NCI-H748 (cell line): ENCODE results near the gene HNRNPC.
"Not testable (repeated sequence)": the region's sequence is repeated elsewhere in the genome, so short reads cannot be mapped to it uniquely, and the experiment has no call there.

ENCODE experiments used
- DNase-seq: peaks from one replicate; lab custom pipeline; 2025; ENCODE audit not compliant: unreplicated experiment; lab: John Stamatoyannopoulos, UW

The HNRNPC gene

DNA sequence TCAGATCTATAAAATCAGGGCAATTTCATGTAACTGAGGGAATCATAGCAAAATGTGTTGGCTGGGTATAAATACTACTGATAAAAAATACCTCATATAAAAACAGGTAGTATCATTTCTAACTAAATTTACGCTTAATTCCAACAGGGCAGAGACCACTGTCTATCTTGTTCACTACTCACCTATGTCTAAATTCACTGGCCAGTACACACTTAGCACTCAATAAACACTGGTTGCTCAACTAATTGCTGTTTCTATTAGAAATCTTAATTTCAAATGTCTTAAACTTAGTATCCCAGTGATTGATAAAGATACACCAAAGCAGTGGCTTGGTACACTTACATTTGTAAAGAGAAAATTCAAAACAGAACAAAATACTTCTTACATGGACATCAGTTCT, 55.6 kb downstream of the HNRNPC start:
- DNase-seq: no peak

- DNase-seq: not testable (repeated sequence)
Observed at GRCh38 chr14:21212824-21213223, 56.4 kb downstream of the HNRNPC start.

DNA sequence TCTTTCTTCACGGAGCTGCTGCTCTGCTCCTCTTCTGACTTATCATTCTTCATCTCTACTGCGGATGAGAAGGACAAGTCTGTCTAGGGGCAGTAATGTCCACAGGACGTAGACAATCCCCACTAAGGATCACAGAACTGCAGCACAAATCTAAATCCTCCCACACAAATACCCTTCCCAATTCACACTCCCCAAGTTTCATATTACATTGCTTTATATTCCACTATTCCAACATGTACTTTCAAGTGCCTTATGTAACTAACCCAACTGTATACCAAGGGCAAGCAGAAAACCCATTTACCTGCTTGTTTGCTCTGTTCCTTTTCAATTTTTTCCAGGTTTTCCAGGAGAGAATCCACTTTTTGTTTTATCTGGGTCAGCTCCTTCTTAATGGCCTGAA, 57.7 kb downstream of the HNRNPC start:
- DNase-seq: no peak

GRCh38 chr14:21210023-21210422, 59.2 kb downstream of the HNRNPC start:
- no peak for DNase-seq

GRCh38 chr14:21209185-21209584, 60.1 kb downstream of the HNRNPC start:
- DNase-seq: no peak

- no peak for DNase-seq
Observed at GRCh38 chr14:21208554-21208953, 60.7 kb downstream of the HNRNPC start.

- no peak for DNase-seq
Observed at GRCh38 chr14:21206753-21207684, 62.2 kb downstream of the HNRNPC start.

DNA sequence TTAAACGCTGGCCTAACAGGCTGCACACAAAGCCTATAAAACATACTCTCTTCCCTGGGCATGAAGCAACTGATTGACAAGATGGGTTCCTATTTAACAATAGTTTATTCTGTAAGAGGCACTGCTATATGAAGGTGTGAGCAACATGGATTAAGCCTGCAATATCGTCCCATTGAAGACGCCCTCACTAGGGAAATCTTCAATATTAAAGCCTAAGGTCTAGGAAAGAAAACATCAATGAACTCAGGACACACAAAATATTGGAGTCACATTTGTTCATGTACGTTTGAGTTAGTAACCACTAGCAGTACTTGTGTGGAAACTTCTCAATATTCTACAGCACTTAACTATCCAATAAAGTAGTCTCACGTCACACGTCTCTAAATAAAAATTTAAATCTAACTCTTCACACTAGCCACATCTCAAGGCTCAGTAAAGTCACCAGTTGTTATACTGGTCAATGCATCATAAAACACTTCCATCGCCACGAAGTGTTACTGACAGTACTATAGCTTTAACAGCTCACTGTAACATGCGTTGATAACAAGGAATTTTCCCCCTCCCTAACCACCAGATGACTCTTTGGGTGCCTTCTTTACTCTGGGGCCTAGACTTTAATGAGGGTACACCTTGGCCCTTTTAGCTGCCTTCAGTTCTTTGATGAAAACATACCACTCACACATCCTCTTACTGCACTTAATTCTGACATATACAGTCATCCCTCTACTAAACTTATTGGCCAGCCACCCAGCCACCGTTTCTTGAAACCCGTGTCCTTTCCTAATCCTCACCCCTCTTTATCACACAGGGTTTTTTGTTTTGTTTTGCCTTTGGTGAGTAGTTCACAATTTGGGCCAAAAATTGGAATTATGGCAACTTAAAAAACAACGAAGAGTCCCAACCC, 63.3 kb downstream of the HNRNPC start:
- no peak for DNase-seq

- DNase-seq: no peak
Observed at GRCh38 chr14:21205026-21205677, 64.1 kb downstream of the HNRNPC start.

DNA sequence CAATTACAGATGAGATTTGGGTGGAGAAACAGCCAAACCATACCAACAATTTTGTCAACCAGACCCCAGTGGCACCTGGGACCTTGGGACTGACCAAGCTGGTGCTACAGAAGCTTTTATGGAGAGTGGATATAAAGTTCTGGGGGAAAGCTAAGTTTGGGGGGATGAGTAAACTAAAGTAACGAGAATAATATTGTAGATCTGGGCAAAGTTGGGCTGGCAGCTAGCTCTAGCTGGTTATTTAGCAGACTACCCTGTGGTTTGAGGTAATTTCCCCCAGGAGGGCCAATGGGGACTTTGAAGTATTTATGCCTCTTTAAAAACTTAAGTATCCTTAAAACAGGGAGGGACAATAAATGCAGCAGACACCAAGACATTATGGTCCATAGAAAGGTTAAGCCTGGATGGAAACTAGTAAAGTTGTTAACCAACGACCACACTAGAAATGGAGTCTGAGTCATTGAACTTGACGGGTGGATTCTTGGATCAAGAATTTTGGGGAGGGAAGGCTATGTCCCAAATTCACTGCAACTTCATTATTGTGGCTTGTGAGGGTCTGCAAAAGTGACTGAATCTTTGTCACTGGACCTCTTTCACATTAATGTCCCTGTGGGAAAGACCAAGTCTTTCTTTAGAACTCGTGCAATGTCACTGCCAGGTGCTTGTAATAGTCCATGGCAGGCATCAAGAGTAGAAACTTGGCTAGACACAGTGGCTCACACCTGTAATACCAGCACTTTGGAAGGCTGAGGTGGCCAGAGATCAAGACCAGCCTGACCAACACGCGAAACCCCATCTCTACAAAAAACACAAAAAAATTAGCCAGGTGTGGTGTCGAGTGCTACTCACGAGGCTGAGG, 64.8 kb downstream of the HNRNPC start:
- DNase-seq: no peak

- DNase-seq: no peak
Observed at GRCh38 chr14:21203470-21204166, 65.6 kb downstream of the HNRNPC start.

DNA sequence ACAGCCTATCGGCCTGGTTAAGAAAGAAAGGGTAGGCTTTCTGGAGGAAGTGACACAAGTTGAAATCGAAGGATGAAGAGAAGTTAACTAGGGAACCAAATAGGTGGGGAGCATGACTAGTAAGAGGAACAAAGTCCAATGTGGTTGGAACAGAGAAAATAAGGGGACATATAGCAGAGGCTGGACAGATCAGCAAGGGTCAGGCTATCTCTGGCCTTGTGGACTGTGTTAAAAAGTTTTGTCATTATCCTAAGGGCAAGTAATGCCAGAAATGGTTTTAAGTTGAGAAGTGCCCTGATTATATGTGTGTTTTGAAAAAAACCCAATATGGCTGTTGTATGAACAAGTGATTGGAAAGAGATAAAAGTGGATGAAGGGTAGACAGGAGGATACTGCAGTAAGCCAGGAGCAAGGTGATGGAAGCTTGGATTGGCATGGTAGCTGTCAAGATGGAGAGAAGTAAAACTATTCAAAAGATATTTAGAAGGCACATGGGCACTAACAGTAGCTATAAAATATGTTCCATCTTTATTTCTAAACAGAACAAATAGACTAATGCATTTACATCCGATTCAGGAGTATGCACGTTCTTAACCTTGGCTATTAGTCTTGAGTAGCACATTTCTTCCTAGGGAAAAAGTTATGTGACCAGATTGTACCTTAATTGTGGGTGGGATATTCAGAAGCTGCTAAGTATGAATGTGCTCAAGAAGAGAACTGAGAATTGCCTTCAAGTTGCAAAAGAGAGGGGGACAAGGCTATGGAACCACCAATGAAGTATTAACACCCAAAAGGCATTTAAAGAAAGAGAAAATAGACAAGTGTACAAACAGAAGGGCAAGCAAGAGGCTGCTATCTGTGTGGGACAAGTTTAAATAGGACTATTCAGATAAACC, 66.5 kb downstream of the HNRNPC start:
- no peak for DNase-seq

DNA sequence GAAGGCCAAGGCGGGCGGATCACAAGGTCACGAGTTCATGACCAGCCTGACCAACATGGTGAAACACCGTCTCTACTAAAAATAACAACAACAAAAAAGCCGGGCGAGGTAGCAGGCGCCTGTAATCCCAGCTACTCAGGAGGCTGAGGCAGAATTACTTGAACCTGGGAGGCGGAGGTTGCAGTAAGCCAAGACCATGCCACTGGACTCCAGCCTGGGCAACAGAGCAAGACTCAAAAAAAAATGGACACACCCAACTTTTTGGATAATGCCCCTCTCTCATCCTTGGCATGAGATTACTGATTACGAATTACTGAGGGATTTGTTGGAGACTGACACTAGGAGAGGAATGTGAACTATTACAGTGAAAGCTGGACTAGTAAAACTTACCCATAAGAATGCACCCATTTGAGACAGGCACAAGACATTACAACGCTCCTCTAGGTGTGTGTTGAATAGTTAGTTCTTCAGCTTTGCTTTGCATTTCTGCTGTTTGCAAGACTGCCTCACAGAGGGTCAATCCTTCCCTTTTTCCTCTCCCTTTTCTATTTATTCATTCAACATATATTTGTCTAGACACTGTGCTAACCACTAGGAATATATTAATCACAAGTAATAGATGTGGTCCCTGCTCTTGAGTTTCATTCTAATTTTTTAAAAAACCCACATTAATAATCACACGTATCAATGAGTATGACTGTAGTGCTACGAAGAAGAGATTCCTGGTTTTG, 67.3 kb downstream of the HNRNPC start:
- no peak for DNase-seq

- DNase-seq: no peak
Observed at GRCh38 chr14:21200752-21201461, 68.3 kb downstream of the HNRNPC start.

DNA sequence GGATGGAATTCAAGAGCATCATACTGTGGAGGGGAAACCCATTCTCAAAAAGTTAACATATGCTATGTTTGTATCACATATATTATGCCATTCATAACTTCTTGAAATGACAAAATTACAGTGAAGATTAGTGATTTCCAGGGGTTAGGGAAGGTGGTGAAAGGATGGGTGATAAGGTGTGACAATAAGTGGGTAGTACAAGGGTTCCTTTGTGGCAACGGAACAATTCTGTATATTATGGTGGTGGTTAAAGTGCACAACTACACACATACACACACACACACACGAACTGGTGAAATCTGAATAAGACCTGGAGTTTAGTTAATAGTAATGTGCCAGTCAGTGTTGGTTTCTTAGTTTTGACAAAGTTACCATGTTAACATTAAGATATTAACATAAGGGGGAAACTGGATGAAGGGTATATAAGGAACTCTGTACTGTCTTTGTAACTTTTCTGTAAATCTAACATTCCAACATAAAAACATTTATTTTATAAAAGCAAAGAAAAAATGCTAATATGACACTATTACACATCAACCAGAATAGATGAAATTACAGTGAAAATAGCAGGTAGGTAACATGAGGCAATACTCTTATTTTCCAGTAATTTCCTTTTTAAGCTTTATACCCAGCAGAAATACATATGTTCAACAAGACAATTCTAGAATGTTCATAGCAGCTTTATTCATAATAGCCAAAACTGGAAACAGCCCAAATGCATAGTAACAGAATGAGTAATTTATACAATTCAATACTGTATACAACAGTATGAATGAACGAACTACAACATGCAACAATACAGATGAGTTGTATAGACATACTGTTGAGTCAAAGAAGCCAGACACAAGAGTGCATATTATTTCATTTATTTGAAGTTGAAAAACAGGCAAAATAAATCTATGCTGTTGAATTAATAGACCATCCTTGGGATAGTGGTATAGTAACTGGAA, 69.4 kb downstream of the HNRNPC start:
- DNase-seq: no peak

DNA sequence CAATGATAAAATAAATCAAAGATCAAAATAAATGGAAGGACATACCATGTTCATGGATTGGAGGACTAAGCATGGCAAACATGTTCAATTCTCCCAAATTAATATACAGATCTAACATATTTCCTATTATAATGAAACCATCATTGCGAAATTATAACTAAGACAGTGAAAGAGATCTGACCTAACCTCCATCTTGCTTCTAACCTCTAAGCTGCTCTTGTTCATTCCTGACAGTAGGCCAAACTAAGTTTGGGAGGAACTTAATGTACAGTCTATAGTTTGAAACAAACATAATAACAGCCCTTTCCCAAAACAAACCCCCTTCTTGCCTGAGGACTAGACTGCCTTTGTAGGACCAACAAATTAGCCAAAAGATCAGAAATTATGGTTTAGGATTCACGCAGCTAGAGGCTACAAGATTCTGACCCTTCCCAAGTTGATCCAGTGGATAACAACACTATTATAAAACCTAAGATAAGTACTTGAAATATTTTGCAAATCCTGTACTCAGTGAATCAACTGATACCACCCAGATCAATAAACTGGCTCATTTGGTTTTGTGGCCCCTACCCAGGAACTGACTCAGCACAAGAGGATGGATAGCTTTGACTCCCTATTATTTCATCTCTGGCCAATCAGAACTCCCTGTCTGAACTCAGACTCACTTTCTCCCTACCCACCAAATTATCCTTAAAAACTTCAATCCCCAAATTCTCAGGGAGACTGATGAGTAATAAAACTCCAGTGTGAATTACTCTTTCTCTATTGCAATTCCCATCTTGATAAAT, 71.6 kb downstream of the HNRNPC start:
- DNase-seq: no peak
